ENCODE data around the gene MRNIP. TPM values are rescaled to one million over a fixed set of nuclear protein-coding genes. Genes with fewer than 3 reads are reported as not detected.

The MRNIP gene
- total and polyA plus RNA-seq, 4 donors, result 5.4 to 12.0 (median 7.3) TPM

- Histone ChIP-seq H3K4me1 (ENCODE audit: control insufficient read depth in 4 of 4, insufficient read depth in 4 of 4, low read length in 3 of 4) (no peaks in the 10 kb centered on the region), H3K4me3 (ENCODE audit: low read depth in 1 of 3, low read length in 3 of 3) (no peak overlapping the region), H3K27me3 (ENCODE audit: control insufficient read depth in 4 of 4, insufficient read depth in 4 of 4, low read length in 3 of 4) (no peaks in the 10 kb centered on the region), H3K36me3 (ENCODE audit: control insufficient read depth in 4 of 4, insufficient read depth in 3 of 4, low read depth in 1 of 4, low read length in 3 of 4) (peaks cover 17 to 82% (median 60%) of the 10 kb centered on the region in 4 donors), H3K9me3 (ENCODE audit: control insufficient read depth in 4 of 4, low read length in 3 of 4) (peaks cover 5 to 11% (median 8%) of the 10 kb centered on the region in 4 donors), H3K9ac (ENCODE audit: low read depth in 1 of 2, low read length in 2 of 2) (no peak overlapping the region), H3K27ac (ENCODE audit: low read depth in 1 of 2, low read length in 2 of 2) (no peak overlapping the region)
- TF ChIP-seq CTCF (IDR thresholded peaks at IDR 0.05; ENCODE audit: low read depth, low read length, missing input control) (no peak), ZBTB33 (IDR thresholded peaks at IDR 0.05) (no peak), MAX (IDR thresholded peaks at IDR 0.05) (no peak), JUND (IDR thresholded peaks at IDR 0.05) (no peak), SP1 (IDR thresholded peaks at IDR 0.05) (no peak), HNF4A (conservative IDR thresholded peaks at IDR 0.05) (no peak)
- WGBS, result 96% methylated on average over 11 of the region's 11 CpGs
- DNase-seq (ENCODE audit: low spot score), result no peak
These were observed 28.5 kb upstream of the MRNIP start for GRCh38 chr5:179887095-179887494.

GRCh38 chr5:179886190-179886911 lies 27.7 kb upstream of the MRNIP start:
- 87% methylated on average over 14 of the region's 14 CpGs for WGBS
- peaks cover 16 to 74% (median 53%) of the 10 kb centered on the region in 4 donors for H3K36me3 ChIP-seq (ENCODE audit: control insufficient read depth in 4 of 4, insufficient read depth in 3 of 4, low read depth in 1 of 4, low read length in 3 of 4)

More at GRCh38 chr5:179886190-179886911, 27.7 kb upstream of the MRNIP start:
- Histone ChIP-seq H3K4me1 (ENCODE audit: control insufficient read depth in 4 of 4, insufficient read depth in 4 of 4, low read length in 3 of 4) (no peaks in the 10 kb centered on the region), H3K27ac (ENCODE audit: low read depth in 1 of 2, low read length in 2 of 2) (no peak overlapping the region), H3K9ac (ENCODE audit: low read depth in 1 of 2, low read length in 2 of 2) (no peak overlapping the region), H3K9me3 (ENCODE audit: control insufficient read depth in 4 of 4, low read length in 3 of 4) (peaks cover 5 to 11% (median 8%) of the 10 kb centered on the region in 4 donors), H3K27me3 (ENCODE audit: control insufficient read depth in 4 of 4, insufficient read depth in 4 of 4, low read length in 3 of 4) (no peaks in the 10 kb centered on the region), H3K4me3 (ENCODE audit: low read depth in 1 of 3, low read length in 3 of 3) (no peak overlapping the region)
- no peak for DNase-seq (ENCODE audit: low spot score)
- TF ChIP-seq, protein P1, sequence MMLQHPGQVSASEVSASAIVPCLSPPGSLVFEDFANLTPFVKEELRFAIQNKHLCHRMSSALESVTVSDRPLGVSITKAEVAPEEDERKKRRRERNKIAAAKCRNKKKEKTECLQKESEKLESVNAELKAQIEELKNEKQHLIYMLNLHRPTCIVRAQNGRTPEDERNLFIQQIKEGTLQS (IDR thresholded peaks at IDR 0.05), result no peak
- no peak for TF ChIP-seq EGR1 (IDR thresholded peaks at IDR 0.05; ENCODE audit: low read depth in 2 of 2)
- TF ChIP-seq FOXA1 (IDR thresholded peaks at IDR 0.05), result no peak
- TF ChIP-seq YY1 (IDR thresholded peaks at IDR 0.05), result no peak
- no peak for TF ChIP-seq RXRA (IDR thresholded peaks at IDR 0.05)
- TF ChIP-seq TAF1 (conservative IDR thresholded peaks at IDR 0.05), result no peak
- TF ChIP-seq MAX (IDR thresholded peaks at IDR 0.05), result no peak
- TF ChIP-seq, protein P2, sequence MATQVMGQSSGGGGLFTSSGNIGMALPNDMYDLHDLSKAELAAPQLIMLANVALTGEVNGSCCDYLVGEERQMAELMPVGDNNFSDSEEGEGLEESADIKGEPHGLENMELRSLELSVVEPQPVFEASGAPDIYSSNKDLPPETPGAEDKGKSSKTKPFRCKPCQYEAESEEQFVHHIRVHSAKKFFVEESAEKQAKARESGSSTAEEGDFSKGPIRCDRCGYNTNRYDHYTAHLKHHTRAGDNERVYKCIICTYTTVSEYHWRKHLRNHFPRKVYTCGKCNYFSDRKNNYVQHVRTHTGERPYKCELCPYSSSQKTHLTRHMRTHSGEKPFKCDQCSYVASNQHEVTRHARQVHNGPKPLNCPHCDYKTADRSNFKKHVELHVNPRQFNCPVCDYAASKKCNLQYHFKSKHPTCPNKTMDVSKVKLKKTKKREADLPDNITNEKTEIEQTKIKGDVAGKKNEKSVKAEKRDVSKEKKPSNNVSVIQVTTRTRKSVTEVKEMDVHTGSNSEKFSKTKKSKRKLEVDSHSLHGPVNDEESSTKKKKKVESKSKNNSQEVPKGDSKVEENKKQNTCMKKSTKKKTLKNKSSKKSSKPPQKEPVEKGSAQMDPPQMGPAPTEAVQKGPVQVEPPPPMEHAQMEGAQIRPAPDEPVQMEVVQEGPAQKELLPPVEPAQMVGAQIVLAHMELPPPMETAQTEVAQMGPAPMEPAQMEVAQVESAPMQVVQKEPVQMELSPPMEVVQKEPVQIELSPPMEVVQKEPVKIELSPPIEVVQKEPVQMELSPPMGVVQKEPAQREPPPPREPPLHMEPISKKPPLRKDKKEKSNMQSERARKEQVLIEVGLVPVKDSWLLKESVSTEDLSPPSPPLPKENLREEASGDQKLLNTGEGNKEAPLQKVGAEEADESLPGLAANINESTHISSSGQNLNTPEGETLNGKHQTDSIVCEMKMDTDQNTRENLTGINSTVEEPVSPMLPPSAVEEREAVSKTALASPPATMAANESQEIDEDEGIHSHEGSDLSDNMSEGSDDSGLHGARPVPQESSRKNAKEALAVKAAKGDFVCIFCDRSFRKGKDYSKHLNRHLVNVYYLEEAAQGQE (IDR thresholded peaks at IDR 0.05), result no peak
- no peak for TF ChIP-seq GABPA (IDR thresholded peaks at IDR 0.05 in 1 of 2, conservative IDR thresholded peaks at IDR 0.05 in 1 of 2)
- TF ChIP-seq SP1 (IDR thresholded peaks at IDR 0.05), result no peak
- TF ChIP-seq NR2F2 (IDR thresholded peaks at IDR 0.05), result no peak
- no peak for TF ChIP-seq RAD21 (IDR thresholded peaks at IDR 0.05)
- no peak for TF ChIP-seq HNF4A (conservative IDR thresholded peaks at IDR 0.05)
- no peak for TF ChIP-seq JUND (IDR thresholded peaks at IDR 0.05)
